KBM-7 (cell line): ENCODE data around the gene DYRK1A.

Experiments
- DNase-seq: peaks from one replicate; pipeline ENCODE4 v3.0.0-alpha.2; 2015
- in situ Hi-C: fragments of 300-500 bp; cut with MboI; formaldehyde crosslinking; loops from 2 replicates; pipeline ENCODE4 v1.14.3; 2020; ENCODE audit warnings: low sequenced_read_pairs, low pct_unique_long_range_greater_than_20kb, mixed read lengths

DYRK1A gene

GRCh38 chr21:37568415-37568814, 201.8 kb downstream of the DYRK1A start:
- no peak for DNase-seq
- in situ Hi-C loops: no loop called here

- DNase-seq: no peak
- in situ Hi-C loops: no loop called here
These were observed 202.3 kb downstream of the DYRK1A start for GRCh38 chr21:37568916-37569315.

DNA sequence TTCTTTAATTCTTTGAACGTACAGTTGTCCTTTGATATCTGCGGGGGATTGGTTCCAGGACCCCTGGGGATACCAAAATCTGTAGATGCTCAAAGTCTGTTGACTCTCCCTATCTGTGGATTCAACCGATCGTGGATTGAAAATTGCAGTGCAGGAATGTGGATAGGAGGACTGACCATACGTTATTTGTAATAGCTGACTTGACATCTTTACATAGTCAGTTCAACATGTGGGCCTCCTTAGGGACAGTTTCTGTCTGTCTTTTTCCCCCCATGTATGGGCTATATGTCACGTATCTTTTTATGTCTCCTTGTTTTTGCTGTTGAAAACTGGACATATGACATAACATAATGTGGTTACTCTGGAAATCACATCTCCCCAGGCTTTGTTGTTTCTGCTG, 204.9 kb downstream of the DYRK1A start:
- no peak for DNase-seq
- in situ Hi-C loops: no loop called here

DNA sequence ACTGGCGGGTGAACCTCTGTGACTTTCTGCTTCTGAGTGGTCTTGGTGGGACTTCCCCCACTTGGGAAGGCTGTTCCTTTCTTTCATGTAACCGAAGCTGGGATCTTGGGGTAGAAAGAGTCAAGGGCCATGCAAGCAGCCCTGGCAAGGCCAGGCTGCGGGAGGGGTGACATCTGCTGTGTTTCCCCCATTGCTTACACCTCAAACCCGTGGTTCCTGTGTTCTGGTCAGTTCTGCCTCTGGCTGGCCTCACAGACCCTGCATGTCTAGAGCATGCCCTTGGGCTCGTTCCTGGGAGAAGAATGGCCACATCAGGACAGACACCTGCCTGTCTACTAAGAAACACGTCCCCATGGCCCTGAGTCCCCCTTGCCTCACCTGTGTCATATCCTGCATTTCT, 207.7 kb downstream of the DYRK1A start:
- no peak for DNase-seq
- in situ Hi-C loops: no loop called here

DNA sequence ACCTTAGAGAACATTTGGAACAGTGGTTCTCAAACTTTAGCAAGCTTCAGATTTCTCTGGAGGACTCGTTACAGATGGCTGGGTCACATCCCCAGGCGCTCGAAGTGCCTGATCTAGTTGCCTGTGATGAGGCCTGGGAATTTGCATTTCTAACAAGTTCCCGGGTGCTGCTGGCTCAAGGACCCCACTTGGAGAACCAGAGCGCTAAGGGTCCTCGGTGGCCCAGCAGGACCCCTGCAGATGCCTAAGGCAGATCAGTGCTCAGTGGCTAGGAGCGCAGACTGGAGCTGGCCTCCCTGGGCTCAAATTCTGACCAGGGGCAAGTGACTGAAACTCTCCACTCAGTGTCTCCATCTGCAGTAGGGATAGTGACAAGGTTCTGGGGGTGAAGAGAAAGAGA, 208.2 kb downstream of the DYRK1A start:
- no peak for DNase-seq
- in situ Hi-C loops: no loop called here

- in situ Hi-C loops: no loop called here
- DNase-seq: no peak
These were observed 209.0 kb downstream of the DYRK1A start for GRCh38 chr21:37575580-37575979.
